Skeletal muscle tissue (tissue), 4 donors: ENCODE data around the gene BCAN. TPM values are rescaled to one million over a fixed set of nuclear protein-coding genes. Genes with fewer than 3 reads are reported as not detected.

Experiments
- H3K27ac ChIP-seq: one replicate; pipeline ENCODE4 v1.7.0; 2013; ENCODE audit warnings: mild to moderate bottlenecking, low read depth, low read length, inconsistent platforms
- H3K27me3 ChIP-seq, 3 donors: one replicate each; pipeline ENCODE4 v1.7.0; 2013; ENCODE audit warnings: low read length in 3 of 3; ENCODE audit not compliant: control insufficient read depth in 3 of 3, insufficient read depth in 3 of 3
- H3K36me3 ChIP-seq, 3 donors: one replicate each; pipeline ENCODE4 v1.7.0; 2013; ENCODE audit warnings: low read length in 3 of 3; ENCODE audit not compliant: control insufficient read depth in 3 of 3, insufficient read depth in 3 of 3
- H3K4me1 ChIP-seq, 3 donors: one replicate each; pipeline ENCODE4 v1.7.0; 2013; ENCODE audit warnings: low read length in 3 of 3, mild to moderate bottlenecking in 3 of 3; ENCODE audit not compliant: control insufficient read depth in 3 of 3, insufficient read depth in 3 of 3
- H3K4me3 ChIP-seq, 3 donors: one replicate each; pipeline ENCODE4 v1.7.0; 2013; ENCODE audit warnings: low read length in 3 of 3
- H3K9ac ChIP-seq, 3 donors: one replicate each; pipeline ENCODE4 v1.7.0; 2013; ENCODE audit warnings: low read length in 3 of 3, mild to moderate bottlenecking in 3 of 3, moderate library complexity in 2 of 3, low read depth in 1 of 3
- H3K9me3 ChIP-seq, 3 donors: one replicate each; pipeline ENCODE4 v1.7.0; 2013; ENCODE audit warnings: low read length in 3 of 3; ENCODE audit not compliant: control insufficient read depth in 3 of 3
- total RNA-seq: library from RNA; depleted of rRNA; stranded (reverse); fragments of >200 nt; gene quantifications from one replicate; pipeline ENCODE4 v1.2.3, GENCODE V29; 2014
- donor health status: Osteomylitis.

Gene BCAN
- total RNA-seq, 1 donor from 2014 or later = under 0.01 TPM

DNA sequence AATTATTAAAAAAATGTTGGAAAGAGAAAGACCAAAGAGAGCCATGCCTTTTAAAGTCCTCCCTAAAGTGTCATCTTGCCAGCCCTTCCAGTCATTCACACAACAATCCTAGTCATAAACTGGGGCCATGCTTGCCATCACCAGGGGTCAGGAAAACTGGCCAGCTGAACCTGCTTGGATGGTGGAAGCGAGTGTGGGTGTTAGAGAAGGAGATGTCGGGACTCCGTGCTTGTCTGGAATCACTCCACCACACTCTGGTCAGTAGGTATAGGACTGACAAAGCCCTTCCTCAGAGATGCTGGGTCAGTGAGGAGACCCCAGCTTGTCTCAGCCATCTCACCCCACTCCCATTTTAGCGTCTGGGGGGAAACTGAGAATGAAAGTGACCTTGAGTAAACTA, 26.0 kb upstream of the BCAN start:
- Histone ChIP-seq H3K9me3 (no peaks in the 10 kb centered on the region), H3K27me3 (peaks cover 4 to 21% (median 21%) of the 10 kb centered on the region in 3 donors), H3K27ac (peak overlapping the region; percentile 44), H3K36me3 (no peaks in the 10 kb centered on the region), H3K9ac (peak overlapping the region in 1 of 3 donors; percentile 14), H3K4me1 (peaks cover 0 to 6% (median 3%) of the 10 kb centered on the region in 3 donors), H3K4me3 (peak overlapping the region in 2 of 3 donors; percentile 29 to 43)

DNA sequence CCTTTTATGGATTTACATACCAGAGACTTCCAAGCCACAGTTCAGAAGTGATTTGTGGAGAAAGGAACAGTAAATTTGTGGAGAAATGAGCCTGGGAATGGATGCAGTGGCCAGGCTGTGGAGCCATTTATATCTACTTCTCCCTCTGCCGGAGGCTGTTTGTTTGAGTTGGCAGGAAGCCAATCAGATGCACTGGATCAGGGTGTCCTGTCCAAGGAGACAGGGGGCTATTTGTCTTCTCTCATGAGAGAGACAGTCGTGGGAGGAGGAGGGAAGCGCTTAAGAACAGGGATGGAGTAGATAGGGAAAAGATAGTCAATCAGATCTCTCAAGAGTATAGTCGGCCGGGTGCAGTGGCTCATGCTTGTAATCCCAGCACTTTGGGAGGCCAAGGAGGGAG, 25.5 kb upstream of the BCAN start:
- Histone ChIP-seq H3K4me1 (peaks cover 0 to 6% (median 3%) of the 10 kb centered on the region in 3 donors), H3K36me3 (no peaks in the 10 kb centered on the region), H3K27me3 (peaks cover 4 to 21% (median 21%) of the 10 kb centered on the region in 3 donors), H3K9ac (no peak overlapping the region), H3K9me3 (no peaks in the 10 kb centered on the region), H3K27ac (peak overlapping the region; percentile 44), H3K4me3 (no peak overlapping the region)

DNA sequence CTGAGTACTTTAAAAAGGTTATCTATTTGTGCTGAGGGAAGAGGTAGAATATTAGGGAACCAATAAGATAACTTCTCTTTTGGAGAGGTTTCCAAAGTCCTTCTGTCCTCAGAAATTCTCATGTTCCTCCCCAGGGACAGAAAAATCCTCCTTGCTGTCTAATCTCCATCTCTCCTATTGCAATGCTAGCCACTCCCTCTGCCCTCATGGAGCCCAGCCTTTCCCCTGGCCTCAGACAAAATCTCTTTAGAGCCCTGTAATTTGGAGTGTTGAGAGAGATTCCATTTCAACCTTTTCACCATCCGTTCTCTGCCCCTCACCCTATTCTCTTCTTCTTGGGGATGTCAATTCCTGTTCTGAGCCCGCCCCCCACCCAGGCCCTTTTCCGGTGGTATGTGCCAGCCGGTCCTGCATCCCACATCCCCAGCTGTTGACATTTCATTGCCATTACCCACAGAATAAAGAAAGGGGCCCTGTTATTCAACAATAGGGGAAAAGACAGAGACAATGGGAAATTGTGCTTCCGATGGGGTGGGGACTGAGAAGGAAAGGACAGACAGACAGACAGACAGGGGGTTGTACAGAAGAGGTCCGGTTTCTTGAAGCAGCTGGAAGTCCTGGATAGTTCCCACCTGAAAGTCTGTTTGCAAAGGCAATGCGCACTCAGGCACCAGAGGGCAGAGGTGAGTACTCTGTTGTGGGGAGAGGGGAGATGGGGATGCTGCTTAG, 22.9 kb upstream of the BCAN start, which contains the start of gene HAPLN2:
HAPLN2 (plus strand) TSS at position 563 of the 729 bp plus-strand sequence. CDS start 4,076 bp downstream, outside the sequence.
- Histone ChIP-seq H3K9me3 (no peaks in the 10 kb centered on the region), H3K9ac (no peak within 1 kb of the TSS), H3K36me3 (no peaks in the 10 kb centered on the region), H3K4me3 (no peak within 1 kb of the TSS), H3K4me1 (peaks cover 3 to 7% (median 6%) of the 10 kb centered on the region in 3 donors), H3K27me3 (peaks cover 21 to 35% (median 34%) of the 10 kb centered on the region in 3 donors), H3K27ac (no peak within 1 kb of the TSS)

DNA sequence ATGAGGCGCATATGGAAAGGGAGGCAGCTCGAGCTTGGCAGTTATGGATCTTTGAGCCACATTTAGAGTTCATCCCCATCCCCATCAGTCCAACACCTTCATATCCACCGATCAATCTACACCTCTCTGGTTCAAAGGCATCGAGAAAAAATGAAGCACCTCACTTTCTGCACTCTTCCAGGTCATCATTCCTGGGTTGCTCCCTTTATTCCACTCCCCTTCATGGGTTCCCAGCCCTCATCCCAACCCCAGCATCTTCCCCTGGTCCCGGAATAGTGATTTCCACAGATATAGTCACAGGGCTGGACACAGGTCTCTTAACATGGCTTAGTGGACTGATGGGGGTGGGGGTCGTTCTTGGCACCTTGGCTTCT, 22.3 kb upstream of the BCAN start:
- Histone ChIP-seq H3K27ac (no peak overlapping the region), H3K36me3 (no peaks in the 10 kb centered on the region), H3K9me3 (no peaks in the 10 kb centered on the region), H3K4me3 (no peak overlapping the region), H3K4me1 (peaks cover 7 to 12% (median 12%) of the 10 kb centered on the region in 3 donors), H3K27me3 (peaks cover 27 to 40% (median 39%) of the 10 kb centered on the region in 3 donors), H3K9ac (no peak overlapping the region)

DNA sequence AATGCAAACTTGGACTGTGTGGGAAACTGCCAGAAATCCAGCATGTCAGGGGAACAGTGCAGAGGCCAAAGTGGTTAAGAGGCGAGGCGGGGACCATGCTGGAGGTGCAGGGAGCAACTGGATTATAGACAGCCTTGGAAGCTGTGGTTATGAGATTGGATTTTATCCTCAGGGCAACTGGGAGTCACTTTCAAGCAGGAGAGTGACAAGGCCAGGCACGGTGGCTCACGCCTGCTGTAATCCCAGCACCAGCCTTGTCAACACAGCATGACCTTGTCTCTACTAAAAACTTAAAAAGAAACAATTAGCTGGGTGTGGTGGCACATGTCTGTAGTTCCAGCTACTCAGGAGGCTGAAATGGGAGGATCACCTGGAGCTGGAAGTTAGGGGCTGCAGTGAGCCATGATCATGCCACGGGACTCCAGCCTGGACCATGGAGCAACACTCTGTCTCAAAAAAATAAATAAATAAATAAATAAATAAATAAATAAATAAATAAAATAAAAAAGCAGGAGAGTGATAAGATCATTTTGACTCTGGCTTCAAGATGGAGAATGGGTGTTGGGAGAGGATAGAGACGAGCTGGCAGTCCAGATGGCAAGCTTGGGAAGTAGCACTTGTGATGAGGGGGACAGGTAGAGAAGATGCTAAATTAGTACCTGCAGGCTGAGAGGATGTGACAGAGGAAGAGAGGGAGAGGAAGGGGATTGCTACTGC, 19.2 kb upstream of the BCAN start:
- peaks cover 47 to 58% (median 54%) of the 10 kb centered on the region in 3 donors for H3K27me3 ChIP-seq
- H3K9ac ChIP-seq = no peak overlapping the region
- H3K27ac ChIP-seq = no peak overlapping the region
- H3K9me3 ChIP-seq = no peaks in the 10 kb centered on the region
- peaks cover 16 to 20% (median 18%) of the 10 kb centered on the region in 3 donors for H3K4me1 ChIP-seq
- no peaks in the 10 kb centered on the region for H3K36me3 ChIP-seq
- H3K4me3 ChIP-seq = no peak overlapping the region

DNA sequence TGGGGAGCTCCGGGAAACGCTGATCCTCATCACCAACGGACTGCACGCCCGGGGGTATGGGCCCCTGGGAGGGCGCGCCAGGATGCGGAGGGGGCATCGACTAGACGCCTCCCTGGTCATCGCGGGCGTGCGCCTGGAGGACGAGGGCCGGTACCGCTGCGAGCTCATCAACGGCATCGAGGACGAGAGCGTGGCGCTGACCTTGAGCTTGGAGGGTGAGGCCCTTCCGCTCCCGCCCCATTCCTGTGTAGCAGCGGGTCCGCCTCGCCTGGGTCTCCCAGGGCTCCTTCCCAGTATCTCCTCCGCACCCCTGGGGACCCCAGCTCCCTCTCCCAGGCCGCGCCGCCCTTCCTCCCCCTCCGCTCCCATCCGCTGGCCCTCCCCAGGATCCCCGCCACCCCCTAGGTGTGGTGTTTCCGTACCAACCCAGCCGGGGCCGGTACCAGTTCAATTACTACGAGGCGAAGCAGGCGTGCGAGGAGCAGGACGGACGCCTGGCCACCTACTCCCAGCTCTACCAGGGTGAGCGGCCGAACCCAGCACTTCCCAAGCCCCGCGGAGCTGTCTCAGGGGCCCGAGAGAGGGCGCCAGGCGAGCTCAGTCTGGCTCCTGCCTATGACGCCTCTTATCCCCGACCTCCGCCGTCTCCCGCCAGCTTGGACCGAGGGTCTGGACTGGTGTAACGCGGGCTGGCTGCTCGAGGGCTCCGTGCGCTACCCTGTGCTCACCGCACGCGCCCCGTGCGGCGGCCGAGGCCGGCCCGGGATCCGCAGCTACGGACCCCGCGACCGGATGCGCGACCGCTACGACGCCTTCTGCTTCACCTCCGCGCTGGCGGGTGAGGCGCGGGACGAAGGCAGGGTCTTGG, 17.7 kb upstream of the BCAN start:
- Histone ChIP-seq H3K36me3 (no peaks in the 10 kb centered on the region), H3K27me3 (peaks cover 43 to 55% (median 53%) of the 10 kb centered on the region in 3 donors), H3K27ac (no peak overlapping the region), H3K9me3 (no peaks in the 10 kb centered on the region), H3K4me3 (peak overlapping the region in 2 of 3 donors; percentile 56 to 59), H3K4me1 (peaks cover 16 to 20% (median 18%) of the 10 kb centered on the region in 3 donors), H3K9ac (peak overlapping the region in 2 of 3 donors; percentile 11 to 33)

DNA sequence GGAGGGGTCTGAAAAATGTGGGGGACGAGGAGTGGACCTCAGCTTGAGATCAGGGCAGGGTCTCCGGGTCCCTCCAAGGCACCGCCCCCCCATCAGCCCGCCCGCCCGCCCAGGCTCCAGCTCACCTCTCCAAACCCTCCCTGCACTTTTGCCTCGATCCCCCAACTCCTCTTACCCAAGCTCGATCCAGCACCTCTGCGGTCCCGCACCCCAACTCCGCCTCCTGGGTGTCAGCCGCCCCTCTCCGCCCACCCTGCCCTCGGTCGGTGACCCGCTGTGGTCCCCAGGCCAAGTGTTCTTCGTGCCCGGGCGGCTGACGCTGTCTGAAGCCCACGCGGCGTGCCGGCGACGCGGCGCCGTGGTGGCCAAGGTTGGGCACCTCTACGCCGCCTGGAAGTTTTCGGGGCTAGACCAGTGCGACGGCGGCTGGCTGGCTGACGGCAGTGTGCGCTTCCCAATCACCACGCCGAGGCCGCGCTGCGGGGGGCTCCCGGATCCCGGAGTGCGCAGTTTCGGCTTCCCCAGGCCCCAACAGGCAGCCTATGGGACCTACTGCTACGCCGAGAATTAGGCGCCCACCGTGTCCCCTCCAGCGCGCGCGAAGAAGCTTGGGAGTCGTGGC, 17.0 kb upstream of the BCAN start:
- Histone ChIP-seq H3K36me3 (no peaks in the 10 kb centered on the region), H3K27me3 (peaks cover 43 to 48% (median 46%) of the 10 kb centered on the region in 3 donors), H3K4me3 (peak overlapping the region in 2 of 3 donors; percentile 56 to 59), H3K9me3 (no peaks in the 10 kb centered on the region), H3K9ac (peak overlapping the region in 2 of 3 donors; percentile 11 to 33), H3K4me1 (peaks cover 16 to 20% (median 18%) of the 10 kb centered on the region in 3 donors), H3K27ac (no peak overlapping the region)

DNA sequence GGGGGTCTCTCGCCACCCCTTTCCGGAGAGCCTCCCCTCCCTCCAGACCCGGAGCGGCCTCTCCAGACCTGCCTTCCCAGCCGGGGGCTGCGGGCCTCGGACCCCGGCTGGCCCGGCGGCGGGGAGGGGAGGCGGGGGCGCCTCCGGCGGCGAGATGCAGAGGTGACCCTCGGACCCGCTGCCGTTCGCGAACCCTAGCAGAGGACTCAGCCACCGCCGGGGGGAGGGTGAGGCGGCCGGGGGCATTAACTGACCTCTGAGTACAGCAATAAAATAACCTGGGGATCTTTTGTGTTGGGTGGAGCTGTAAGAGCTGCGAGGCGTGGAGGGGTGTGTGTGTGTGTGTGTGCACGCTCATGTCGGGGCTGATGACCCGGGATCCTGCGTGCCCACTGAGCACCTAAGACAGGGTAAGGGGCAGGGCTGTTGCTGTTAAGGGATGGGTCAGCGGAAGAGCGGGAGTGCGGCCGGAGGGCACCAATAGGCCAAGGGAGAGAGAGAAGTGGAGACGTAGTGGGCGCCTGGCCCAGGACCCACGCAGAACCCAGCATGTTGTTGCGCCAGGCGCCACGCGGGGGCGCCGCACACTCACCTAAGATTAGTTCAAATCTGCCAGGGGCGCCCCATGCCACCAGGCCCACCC, 16.4 kb upstream of the BCAN start:
- peaks cover 43 to 46% (median 44%) of the 10 kb centered on the region in 3 donors for H3K27me3 ChIP-seq
- H3K4me1 ChIP-seq = peaks cover 16 to 20% (median 18%) of the 10 kb centered on the region in 3 donors
- H3K9ac ChIP-seq = peak overlapping the region in 1 of 3 donors; percentile 33
- no peaks in the 10 kb centered on the region for H3K9me3 ChIP-seq
- H3K27ac ChIP-seq = no peak overlapping the region
- H3K4me3 ChIP-seq = peak overlapping the region in 2 of 3 donors; percentile 34 to 64
- H3K36me3 ChIP-seq = no peaks in the 10 kb centered on the region

DNA sequence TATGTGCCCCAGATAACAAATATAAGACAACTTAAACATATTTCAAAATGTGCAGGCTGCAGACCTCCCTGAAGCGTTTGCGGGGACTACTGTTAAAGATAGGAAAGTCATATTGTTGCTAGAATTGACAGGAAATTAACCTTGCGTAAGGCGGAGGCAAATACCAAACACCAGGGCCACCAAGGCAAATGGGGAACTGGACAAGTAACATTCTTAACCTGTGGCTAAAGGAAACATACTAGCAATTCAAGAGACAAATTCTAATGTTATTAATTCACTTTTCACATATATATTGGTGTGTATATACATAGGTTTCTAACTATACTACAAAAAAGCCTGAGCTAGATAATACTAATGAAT, 15.9 kb upstream of the BCAN start:
- Histone ChIP-seq H3K4me3 (no peak overlapping the region), H3K9me3 (no peaks in the 10 kb centered on the region), H3K27ac (no peak overlapping the region), H3K36me3 (no peaks in the 10 kb centered on the region), H3K9ac (no peak overlapping the region), H3K27me3 (peaks cover 44 to 49% (median 45%) of the 10 kb centered on the region in 3 donors), H3K4me1 (peaks cover 16 to 20% (median 18%) of the 10 kb centered on the region in 3 donors)
